Measurements from ENCODE around the gene EFNA5.

DNA sequence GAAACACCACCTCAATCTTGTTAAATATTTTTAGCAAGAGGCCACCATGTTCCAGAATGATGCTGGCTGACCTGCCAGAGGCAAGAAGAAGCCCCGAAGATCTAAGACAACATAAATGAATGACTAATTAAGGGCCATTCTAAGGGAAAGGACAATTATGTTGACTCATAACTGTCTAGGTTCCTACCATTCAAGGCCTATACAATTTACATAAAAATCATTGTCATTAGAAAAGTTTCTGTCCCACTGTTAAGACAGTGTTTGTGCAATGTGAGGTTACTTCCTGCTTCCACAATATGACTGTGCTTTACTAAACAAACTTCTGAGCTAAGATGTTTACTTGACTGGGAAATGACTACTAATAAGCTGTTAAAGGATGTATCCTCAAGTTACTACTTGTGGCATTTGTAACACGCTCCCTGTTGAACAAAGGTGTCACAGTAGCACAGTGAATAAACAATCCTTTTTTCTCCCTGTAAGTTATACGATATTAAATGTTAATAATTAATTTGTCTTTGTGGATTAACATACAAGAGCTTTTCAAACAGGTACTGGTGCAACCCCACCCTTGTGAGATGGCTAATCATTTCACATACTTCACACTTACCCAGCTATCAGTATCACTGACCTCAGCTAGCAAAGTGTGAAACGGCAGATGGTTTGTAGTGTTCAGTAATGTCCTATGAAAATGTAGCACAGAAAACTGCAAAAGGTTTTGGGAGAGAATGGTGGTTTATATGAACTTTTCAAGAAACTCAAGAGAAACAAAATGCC lies 195.8 kb downstream of the EFNA5 start:
- TF ChIP-seq, protein P1, sequence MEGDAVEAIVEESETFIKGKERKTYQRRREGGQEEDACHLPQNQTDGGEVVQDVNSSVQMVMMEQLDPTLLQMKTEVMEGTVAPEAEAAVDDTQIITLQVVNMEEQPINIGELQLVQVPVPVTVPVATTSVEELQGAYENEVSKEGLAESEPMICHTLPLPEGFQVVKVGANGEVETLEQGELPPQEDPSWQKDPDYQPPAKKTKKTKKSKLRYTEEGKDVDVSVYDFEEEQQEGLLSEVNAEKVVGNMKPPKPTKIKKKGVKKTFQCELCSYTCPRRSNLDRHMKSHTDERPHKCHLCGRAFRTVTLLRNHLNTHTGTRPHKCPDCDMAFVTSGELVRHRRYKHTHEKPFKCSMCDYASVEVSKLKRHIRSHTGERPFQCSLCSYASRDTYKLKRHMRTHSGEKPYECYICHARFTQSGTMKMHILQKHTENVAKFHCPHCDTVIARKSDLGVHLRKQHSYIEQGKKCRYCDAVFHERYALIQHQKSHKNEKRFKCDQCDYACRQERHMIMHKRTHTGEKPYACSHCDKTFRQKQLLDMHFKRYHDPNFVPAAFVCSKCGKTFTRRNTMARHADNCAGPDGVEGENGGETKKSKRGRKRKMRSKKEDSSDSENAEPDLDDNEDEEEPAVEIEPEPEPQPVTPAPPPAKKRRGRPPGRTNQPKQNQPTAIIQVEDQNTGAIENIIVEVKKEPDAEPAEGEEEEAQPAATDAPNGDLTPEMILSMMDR (IDR thresholded peaks at IDR 0.05): no peak
- TF ChIP-seq POLR2A (IDR thresholded peaks at IDR 0.05): no peak

All from vagina (tissue), 2 donors.